HG02943 (cell line): ENCODE results near the gene C11orf97.
"Not testable (repeated sequence)": the region's sequence is repeated elsewhere in the genome, so short reads cannot be mapped to it uniquely, and the experiment has no call there.

Experiments used
- ATAC-seq: cut with Tn5 transposase; IDR thresholded peaks from one replicate; pipeline ENCODE4 v1.9.1; 2021; ENCODE audit warnings: mild to moderate bottlenecking, low read depth, moderate library complexity; ENCODE audit not compliant: unreplicated experiment

C11orf97 gene, protein sequence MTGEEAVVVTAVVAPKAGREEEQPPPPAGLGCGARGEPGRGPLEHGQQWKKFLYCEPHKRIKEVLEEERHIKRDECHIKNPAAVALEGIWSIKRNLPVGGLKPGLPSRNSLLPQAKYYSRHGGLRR

DNA sequence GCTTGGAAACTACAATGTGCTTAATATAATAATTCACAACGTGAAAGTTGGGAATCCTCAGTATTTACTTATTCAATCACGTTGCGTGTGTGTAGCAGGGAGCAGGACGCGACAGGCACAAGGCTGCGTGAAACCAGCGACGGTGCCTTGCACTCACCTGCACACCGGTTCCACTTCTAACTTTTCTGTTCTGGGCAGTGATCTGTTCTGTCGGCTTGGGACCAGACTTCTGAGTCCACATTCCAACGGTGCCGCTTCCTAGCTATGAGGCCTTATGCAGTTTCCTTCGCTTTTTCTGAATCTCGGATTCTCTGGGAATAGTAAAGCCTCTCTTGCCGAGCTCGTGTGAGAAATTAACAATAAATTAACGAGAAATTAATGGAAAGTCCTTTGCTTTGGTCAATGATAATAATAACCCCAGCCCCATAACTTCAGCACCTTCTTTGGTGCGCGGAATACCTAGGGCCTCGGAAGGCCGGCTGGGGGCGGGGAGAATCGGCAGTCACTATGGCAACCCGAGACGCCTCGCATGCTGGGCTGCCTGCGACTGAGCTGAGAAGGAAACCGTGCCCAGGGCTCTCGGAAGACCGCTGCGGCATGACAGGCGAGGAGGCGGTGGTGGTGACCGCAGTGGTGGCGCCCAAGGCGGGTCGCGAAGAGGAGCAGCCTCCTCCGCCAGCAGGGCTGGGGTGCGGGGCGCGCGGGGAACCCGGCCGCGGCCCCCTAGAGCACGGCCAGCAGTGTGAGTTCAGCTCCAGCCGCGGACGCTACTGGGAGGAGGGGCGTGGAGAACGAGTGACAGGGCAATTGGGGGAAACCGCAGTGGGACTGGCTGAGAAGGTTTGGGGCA is at the start of gene C11orf97:
Gene C11orf97 (plus strand): TSS at position 530 of the 850 bp plus-strand sequence. CDS start 68 bp downstream, at position 598.
- peak; percentile 81 for ATAC-seq

DNA sequence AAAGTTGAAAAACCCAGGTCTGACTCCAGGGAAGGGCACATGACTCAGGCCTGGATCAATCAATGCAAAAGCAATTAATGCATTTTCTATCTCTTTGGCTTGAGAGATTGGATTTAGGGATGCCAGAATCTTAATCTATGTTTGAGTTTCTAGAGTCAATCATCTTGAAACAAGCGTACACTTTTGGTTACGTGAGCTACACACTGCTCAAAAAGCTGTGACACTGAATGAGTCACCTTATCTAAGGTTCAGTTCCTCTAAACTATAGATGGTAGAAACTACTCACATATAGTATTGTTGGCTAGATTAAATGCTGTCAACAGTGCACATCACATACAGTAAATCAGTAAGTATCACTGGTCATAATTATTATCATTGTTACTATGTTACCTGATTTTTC is 42.8 kb upstream of the C11orf97 start:
- peak; percentile 66 for ATAC-seq

DNA sequence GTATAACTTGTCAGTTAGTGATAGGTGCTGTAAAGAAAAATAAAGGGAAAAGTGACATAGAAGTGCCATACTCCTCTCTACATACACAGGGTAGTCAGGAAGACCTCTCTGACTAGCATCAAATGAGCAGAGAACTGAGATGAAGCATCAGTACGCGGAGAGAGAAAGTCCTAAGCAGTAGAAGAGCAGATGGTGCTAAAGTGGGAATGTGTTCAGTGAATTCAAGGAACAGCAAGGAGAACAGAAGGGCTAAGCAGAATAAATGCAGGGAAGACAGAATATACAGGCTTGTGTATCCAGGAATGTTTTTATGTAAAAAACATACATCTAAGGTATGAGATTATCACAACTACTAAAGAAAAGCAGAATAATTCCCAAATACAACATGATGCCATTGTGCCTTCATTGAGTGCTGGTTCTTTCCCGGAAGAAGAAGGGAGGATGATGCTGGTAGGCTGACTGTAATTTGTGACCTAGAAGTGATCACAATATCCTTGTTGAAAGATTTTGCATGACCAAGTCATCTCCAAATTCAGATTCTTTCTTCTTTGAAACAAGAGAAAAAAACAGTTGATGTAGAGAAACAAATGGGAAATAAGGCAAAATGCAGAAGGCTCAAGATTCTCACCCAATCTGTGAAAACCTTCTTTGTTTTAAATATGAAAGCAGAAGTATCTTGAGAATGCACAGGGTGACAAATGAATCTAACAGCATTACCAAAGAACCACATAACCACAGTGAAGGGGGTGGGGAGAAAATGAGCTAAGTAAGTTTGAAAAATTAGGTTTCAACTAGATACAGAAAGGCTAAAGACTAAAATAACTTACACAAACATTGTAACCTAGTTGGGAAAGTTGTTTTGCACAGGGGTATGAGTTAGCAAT is 39.1 kb upstream of the C11orf97 start:
- peak; percentile 69 for ATAC-seq

DNA sequence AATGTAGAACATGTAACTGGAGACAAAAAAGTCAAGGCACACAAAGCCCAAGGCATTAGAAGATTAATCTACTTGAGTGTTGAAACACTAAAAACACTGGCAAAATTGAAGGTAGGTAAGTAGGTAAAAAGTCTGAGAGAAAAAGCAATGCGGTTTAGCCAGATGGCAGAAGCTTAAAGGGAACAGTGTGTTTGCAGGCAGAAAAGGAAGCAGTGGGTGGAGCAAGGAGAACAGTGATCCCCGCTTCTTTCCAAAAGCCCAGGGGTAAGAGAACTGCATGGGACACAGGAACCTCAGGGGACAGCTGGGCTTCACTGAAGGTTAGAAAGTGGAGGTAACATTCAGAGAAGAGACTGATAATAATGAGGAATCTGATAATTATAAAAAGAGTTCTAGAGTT is 34.6 kb upstream of the C11orf97 start:
- no peak for ATAC-seq

DNA sequence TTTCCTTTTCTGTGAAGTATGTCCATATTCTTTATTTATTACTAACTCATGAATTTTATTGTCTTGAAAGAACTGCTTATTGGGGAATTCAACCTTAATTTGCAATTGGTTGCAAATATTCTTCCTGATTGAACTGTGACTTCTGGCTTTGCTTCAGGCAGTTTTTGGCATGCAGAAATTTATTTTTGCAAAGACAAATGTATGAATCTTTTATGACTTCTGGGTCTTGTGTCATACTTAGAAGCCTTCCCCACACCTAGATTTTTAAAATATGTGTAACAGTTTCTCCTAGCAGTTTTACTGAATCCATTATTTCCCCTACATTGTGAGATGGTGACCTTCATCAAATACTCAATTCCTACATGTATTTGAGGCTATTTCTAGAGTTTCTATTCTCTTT is 30.9 kb upstream of the C11orf97 start:
- ATAC-seq: no peak

DNA sequence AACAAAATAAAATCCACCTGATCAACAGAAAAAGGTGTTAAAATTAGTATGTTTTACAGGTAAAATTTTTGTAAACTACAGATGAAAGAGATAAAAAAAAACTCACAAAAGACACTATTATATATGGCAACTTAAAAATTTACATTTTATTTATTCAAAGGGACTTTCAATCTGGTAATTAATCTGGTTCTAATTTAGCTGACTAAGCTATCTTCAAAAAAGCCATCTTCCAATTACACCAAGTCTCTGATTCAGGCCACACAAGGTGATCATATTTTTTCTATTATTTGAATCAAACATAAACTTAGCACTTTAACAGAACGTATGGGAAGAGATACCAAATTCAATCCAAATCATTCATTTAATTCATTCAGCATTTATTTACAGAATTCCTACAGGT is 26.2 kb upstream of the C11orf97 start:
- ATAC-seq: no peak

DNA sequence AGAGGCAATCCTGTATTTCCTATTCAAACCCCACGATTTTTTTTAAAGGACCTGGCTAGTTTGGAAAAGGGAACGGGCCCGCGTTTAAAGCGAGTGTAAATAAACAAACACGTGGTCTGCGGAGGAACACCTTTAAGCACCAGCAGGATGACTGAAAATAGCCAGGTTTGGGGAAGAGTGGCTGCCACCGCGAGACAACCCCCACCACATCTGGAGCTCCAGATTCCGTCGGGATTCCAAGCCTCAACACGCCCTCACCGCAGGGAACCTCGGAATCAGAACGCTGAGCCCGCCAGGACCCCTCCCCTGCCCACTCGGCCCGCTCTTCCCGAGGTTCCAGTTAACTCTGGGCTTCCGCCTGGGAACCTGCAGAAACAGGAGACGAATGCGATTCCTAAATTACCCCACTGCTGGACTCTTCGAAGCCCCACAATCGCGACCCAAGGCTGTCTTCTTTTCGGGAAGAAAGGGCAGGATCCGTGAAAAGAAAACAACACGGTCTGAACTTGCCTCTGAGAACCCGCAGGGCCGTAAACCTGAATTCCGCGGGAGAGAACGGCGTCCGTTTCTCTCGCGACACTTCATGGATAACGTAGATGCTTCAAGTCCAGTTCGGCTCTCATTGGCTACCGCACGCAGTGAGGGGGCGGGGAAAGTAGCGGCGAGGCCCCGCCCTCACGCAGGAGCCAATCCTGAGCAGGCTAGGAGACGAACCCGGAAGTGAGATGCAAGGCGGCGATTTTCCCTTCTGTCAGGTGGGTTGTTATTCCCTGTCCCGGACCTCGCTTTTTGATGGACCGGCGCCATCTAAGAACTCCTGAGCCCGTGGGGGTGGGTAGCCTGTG is 18.8 kb upstream of the C11orf97 start, which contains the start of the genes ANKRD49 and MRE11:
Gene ANKRD49 (plus strand): TSS at position 704 of the 845 bp plus-strand sequence. CDS start 2,710 bp downstream, outside the sequence.
Gene MRE11 (minus strand): TSS at position 564 of the 845 bp plus-strand sequence. CDS start 1,043 bp downstream, outside the sequence.
- ATAC-seq: peak; percentile 100

DNA sequence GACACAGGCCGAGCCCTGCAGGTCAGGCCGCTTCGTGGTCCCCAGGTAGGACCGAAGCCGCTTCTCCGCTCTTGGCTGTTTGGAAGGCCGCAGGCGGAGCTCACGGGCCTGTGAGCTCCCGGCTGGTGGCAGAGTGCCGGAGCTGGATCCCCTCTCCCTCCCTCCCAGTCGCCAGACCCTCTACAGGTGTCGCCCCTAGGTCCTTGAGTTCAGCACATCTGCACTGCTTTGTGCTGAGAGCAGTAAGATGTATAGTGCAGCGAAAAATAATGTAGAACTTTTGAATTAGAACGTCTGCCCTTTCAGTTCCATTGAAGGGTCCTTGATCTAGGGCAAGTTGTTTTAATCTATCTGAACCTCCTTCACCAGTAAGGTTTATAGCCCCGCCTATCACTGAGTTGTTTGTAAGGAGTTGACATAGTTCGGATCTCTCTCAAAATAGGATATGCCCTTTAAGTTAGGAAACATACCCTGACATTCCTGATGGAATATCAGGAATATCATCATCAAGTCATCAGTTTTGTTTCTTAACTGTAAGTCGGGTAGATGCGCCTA is 18.1 kb upstream of the C11orf97 start:
- peak; percentile 58 for ATAC-seq

DNA sequence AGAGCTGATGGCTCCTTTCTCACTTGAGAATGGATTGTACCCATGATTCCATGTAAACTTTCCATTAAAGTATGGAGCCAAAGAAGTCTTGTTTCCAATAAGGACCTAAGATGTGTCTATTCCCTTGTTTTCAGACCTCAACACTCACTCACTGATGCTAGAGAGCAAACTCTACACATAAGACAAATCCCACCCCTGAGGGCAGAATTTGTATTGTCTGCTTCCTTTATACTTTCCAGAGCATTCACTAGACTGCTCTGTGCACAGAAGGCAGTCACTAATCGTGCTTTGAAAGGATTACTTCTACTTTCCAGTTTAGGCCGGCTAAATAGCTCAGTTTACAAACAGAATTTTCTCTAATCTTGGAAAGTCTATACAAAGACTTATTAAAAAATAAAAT is 12.1 kb upstream of the C11orf97 start:
- ATAC-seq: no peak

DNA sequence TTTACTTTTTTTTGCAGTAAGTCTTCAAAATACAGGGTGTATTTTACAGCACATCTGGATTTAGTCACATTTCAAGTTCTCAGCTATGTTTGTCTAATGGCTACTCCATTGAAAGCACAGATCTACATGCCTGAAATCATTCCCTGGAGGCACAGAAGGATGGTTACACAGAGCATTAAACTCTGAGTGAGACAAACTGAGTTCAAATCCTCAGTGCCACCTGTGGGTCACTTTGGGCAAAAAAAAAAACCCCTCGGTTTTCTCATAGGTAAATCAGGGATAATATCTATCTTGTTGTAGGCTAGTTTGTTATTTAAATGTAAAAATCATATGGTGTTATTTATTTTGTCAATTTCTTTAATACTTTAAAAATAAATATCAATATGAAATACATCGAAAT is 10.7 kb upstream of the C11orf97 start:
- ATAC-seq: no peak

DNA sequence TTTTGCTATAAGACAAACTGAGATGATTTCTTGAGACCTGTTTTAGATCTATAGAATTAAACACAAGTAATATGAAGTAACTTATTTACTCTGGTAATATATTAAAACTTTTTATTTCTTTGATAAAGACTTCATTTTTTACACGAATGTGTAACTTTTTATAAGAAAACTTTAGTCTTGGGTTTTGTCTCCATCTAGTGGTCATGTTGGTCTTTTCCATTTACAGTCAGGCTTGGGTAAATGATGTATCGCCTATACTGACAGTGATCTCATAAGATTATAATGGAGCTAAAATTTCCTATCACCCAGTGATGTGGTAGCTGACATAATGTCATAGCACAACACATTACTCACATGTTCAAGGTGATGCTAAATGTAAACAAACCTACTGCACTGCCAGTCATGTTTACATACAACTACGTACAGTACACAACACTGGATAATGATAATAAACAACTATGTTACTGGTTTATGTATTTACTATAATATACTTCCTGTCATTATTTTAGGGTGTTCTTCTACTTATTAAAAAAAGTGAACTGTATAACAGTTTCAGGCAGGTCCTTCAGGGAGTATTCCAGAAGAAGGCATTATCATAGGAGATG is 7.5 kb upstream of the C11orf97 start:
- ATAC-seq: no peak

DNA sequence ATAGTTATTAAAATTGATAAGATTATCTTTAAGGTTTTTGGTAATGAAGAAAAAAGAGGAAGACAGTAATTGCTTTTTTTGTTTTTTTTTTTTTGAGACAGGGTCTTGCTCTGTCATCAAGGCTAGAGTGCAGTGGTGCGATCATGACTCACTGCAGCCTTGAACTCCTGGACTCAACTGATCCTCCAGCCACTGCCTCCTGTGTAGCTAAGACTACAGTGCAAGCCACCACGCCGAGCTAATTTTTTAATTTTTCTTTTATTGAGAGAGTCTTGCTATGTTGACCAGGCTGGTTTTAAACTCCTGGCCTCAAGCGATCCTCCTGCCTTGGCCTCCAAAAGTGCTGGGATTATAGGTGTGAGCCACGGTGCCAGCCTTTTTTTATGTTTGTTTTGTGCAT is 5.7 kb upstream of the C11orf97 start:
- not testable (repeated sequence) for ATAC-seq

DNA sequence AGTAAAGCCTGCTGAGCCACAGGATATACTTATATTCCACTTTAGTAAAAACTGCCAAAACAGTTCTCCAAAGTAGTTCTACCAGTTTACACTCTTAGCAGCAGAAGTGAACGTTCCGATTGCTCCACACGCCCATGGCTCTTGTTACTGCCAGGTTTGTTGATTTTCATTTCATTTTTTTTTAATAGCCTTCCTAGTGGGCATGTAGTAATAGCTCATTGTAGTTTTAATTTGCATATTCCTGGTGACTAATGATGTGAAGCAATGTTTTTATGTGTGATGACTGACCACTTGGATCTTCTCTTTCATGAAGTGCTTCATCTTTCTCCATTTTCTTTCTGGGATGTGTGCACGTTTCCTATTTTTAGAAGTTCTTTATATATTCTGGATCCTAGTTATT is 4.8 kb upstream of the C11orf97 start:
- no peak for ATAC-seq

DNA sequence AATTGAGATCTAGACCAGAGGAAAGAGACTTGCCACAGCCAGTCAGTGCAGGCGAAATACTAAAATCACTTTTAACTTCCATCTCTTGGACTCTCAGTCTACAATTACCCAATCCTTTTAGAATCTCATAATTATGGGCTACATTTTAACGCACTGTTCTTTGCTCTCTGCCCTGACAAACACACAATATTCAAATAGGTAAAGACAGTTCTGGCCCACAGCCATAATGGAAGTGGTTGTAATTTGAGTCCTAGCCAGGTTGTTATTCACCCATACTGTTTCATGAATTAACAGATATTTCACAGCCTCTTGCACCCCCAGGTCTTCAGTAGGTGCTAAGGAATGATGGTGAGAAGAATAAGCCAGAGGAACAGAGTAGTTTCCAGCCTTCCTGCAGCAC is 830 bp downstream of the C11orf97 start:
- peak; percentile 18 for ATAC-seq

DNA sequence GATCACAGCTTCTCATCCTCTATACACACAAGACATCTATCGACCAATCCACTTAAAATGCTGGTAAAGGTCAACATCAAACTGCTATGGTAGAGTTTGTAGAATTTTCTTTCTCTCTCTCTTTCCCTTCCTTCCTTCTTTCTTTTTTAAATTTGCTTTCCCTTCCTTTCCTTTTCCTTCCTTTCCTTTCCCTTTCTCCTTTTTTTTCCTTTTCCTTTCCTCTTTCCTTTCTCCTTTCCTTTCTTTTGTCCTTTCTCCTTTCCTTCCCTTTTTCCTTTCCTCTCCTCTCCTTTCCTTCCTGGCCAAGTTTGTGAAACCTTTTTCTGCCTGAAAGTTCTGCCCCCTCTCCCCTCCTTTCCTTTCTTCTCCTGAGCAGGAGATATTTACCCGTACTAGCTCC is 3.1 kb downstream of the C11orf97 start:
- ATAC-seq: no peak

DNA sequence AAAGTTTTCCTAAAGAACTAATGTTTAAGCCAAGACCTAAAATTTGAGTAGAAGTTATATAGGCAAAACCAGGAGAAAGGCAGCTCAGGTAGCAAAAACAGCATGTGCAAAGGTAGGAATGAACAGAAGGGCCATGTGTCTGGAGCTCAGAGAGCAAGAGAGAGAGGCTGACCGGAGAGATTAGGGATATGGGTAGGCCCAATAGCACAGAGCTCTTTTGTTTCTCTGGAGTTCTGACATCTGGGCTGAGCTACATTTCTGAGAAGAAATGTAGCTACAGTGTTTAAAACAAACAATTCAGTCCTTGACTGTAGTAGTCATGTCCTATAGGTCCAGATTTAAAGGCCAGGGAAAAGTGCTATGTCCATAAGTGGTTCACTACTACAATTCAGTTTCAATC is 4.5 kb downstream of the C11orf97 start:
- ATAC-seq: no peak

DNA sequence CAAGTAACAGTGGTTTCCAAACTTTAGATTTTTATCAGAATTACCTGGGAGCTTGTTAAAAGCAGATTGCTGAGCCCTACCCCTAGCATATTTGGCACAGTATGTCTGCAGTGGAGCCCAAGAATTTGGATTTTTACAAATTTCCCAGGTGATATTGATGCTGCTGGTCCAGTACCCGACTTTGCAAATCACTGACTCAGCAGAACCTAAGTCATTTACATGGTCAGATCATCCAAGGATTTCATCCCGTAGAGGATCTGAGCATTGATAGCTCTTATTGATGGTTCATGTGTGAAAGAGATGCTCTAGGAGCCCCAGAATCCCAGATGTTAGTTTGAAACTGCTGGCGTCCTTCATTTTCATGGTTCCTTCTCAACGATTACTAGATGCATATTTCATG is 6.0 kb downstream of the C11orf97 start:
- no peak for ATAC-seq

DNA sequence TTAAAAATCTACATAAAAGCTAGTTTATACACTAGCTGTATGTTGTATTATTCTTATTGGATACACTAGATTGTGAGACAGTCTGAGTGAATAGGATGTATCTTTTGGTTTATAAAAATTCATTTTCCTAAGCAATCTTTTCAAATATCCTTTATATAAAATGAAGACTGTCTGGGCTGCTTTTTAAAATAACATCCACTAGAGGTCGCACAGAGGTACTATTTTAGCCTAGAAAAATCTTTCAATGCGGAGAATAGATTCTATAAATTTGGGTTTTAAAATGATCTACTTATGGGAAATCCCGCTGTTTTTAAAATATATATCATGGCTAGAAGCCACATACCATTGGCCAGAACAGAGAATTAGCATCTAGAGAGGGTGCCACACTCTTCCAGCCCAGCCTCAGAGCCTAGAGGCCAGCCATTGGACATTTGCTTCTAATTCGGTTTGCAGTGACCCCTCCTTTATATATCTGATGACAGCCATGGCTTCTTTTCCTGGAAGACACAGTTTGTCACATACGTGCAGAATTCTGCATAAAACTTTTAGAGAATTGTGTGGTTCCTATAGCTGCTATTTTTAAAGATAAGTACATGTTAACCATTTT is 7.3 kb downstream of the C11orf97 start:
- no peak for ATAC-seq

DNA sequence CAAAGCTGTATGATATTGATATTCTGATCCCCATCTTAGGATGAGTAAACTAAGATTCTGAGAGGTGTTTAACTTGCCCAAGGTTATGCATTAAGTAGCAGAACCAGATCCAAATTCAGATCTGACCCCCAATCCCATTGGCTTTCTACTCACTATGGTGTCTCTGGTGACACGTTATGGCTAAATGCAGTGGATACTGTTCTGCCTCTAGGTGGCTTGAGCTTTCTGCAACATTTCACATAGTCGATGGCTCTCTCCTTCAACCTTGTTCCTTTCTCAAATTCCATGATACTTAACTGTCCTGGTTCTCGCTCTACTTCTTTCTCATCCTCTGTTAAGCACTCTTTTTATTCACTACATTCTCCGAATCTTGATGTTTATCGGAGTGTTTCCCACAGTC is 9.4 kb downstream of the C11orf97 start:
- ATAC-seq: no peak
